HG02678 (cell line): ENCODE data around the gene DPF3.

ENCODE experiments used
- ATAC-seq: cut with Tn5 transposase; IDR thresholded peaks from one replicate; pipeline ENCODE4 v1.9.1; 2021; ENCODE audit warnings: mild to moderate bottlenecking, moderate library complexity; ENCODE audit not compliant: unreplicated experiment

The DPF3 gene

GRCh38 chr14:72582582-72582981 is 311.3 kb downstream of the DPF3 start:
- no peak for ATAC-seq

GRCh38 chr14:72578514-72578913 is 315.4 kb downstream of the DPF3 start:
- ATAC-seq = no peak

GRCh38 chr14:72577521-72577920 is 316.4 kb downstream of the DPF3 start:
- ATAC-seq = no peak

GRCh38 chr14:72576258-72576657 is 317.6 kb downstream of the DPF3 start:
- ATAC-seq = no peak

GRCh38 chr14:72574715-72575114 is 319.2 kb downstream of the DPF3 start:
- no peak for ATAC-seq

GRCh38 chr14:72573725-72574417 is 320.0 kb downstream of the DPF3 start:
- ATAC-seq = no peak
